Measurements from ENCODE around the gene GABRB2.

The GABRB2 gene

GRCh38 chr5:161265006-161265405 is 281.5 kb downstream of the GABRB2 start:
- no peak for TF ChIP-seq MAX (IDR thresholded peaks at IDR 0.05)
- no peak for TF ChIP-seq ZBTB7A (IDR thresholded peaks at IDR 0.05; ENCODE audit: low read depth)
- TF ChIP-seq TEAD4 (IDR thresholded peaks at IDR 0.05): no peak
- TF ChIP-seq EGR1 (IDR thresholded peaks at IDR 0.05): no peak
- TF ChIP-seq YY1 (IDR thresholded peaks at IDR 0.05; ENCODE audit: low read depth): no peak
- TF ChIP-seq EP300 (IDR thresholded peaks at IDR 0.05; ENCODE audit: borderline replicate concordance): no peak
- no peak for TF ChIP-seq CEBPB (IDR thresholded peaks at IDR 0.05)
- TF ChIP-seq TAF1 (IDR thresholded peaks at IDR 0.05; ENCODE audit: low read depth): no peak
- TF ChIP-seq NFIC (IDR thresholded peaks at IDR 0.05): no peak
- TF ChIP-seq RAD21 (IDR thresholded peaks at IDR 0.05; ENCODE audit: low read depth): no peak
- TF ChIP-seq FOXM1 (IDR thresholded peaks at IDR 0.05; ENCODE audit: borderline replicate concordance, low read depth): no peak
- TF ChIP-seq, protein P1, sequence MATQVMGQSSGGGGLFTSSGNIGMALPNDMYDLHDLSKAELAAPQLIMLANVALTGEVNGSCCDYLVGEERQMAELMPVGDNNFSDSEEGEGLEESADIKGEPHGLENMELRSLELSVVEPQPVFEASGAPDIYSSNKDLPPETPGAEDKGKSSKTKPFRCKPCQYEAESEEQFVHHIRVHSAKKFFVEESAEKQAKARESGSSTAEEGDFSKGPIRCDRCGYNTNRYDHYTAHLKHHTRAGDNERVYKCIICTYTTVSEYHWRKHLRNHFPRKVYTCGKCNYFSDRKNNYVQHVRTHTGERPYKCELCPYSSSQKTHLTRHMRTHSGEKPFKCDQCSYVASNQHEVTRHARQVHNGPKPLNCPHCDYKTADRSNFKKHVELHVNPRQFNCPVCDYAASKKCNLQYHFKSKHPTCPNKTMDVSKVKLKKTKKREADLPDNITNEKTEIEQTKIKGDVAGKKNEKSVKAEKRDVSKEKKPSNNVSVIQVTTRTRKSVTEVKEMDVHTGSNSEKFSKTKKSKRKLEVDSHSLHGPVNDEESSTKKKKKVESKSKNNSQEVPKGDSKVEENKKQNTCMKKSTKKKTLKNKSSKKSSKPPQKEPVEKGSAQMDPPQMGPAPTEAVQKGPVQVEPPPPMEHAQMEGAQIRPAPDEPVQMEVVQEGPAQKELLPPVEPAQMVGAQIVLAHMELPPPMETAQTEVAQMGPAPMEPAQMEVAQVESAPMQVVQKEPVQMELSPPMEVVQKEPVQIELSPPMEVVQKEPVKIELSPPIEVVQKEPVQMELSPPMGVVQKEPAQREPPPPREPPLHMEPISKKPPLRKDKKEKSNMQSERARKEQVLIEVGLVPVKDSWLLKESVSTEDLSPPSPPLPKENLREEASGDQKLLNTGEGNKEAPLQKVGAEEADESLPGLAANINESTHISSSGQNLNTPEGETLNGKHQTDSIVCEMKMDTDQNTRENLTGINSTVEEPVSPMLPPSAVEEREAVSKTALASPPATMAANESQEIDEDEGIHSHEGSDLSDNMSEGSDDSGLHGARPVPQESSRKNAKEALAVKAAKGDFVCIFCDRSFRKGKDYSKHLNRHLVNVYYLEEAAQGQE (IDR thresholded peaks at IDR 0.05; ENCODE audit: low read depth): no peak
- no peak for TF ChIP-seq TCF12 (IDR thresholded peaks at IDR 0.05; ENCODE audit: low read depth)
- TF ChIP-seq CREB1 (IDR thresholded peaks at IDR 0.05; ENCODE audit: low read depth): no peak

DNA sequence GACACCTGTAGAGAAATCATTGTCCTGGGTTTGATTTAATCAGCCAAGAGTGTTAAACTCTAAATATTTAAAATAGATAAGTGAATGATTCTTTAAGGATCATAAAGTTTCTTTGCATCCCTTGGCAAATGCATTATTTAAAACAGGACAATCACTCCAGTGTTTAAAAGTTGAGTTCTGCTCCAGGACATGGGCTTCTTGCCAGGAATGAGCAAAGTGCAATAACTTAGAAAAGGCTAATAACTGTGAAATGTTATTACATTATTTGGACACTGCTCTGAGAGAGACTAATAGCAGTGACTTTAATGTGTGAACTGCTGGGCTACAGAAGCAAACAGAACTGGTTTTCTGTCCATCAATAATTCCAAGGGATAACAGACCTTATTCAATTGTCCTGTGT is 283.3 kb downstream of the GABRB2 start:
- TF ChIP-seq, protein P1 (IDR thresholded peaks at IDR 0.05; ENCODE audit: low read depth): no peak
- TF ChIP-seq TCF12 (IDR thresholded peaks at IDR 0.05; ENCODE audit: low read depth): no peak
- TF ChIP-seq USF1 (IDR thresholded peaks at IDR 0.05): no peak
- TF ChIP-seq CREB1 (IDR thresholded peaks at IDR 0.05; ENCODE audit: low read depth): no peak
- no peak for TF ChIP-seq FOXM1 (IDR thresholded peaks at IDR 0.05; ENCODE audit: borderline replicate concordance, low read depth)
- TF ChIP-seq RAD21 (IDR thresholded peaks at IDR 0.05; ENCODE audit: low read depth): no peak
- TF ChIP-seq TEAD4 (IDR thresholded peaks at IDR 0.05): no peak
- TF ChIP-seq TAF1 (IDR thresholded peaks at IDR 0.05; ENCODE audit: low read depth): no peak
- TF ChIP-seq CEBPB (IDR thresholded peaks at IDR 0.05): no peak
- no peak for TF ChIP-seq ZBTB7A (IDR thresholded peaks at IDR 0.05; ENCODE audit: low read depth)
- no peak for TF ChIP-seq EGR1 (IDR thresholded peaks at IDR 0.05)
- TF ChIP-seq MAX (IDR thresholded peaks at IDR 0.05): no peak

DNA sequence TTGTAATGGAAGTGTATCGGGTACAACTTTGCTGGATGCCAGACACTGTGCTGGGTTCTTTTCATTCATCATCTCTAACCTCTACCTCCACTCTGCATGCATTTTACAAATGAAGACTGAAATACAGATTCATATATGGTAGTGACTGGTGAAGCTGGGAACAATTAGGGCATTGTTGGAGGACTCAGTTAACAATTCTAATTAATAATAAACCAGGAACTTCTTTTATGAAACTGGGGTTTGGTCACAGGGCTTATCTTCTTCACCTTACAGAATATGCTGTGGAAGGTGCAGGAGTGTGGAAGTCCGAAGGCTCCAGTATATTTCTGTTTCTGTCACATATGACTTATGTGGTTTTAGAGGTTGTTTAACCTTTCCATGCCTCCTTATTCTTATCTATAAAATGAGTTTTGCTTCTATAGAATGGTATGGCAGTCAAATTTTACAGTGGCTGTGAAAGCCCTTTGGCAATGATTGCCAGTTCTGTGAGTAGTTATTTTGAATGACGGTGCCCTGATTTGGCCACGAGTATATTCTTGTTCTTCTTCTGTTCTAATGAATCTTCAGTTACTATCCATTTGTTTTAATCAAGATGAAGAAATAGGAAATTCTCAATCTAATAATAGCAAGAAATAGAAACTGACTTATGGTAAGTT is 284.7 kb downstream of the GABRB2 start:
- TF ChIP-seq EGR1 (IDR thresholded peaks at IDR 0.05): no peak
- TF ChIP-seq RAD21 (IDR thresholded peaks at IDR 0.05; ENCODE audit: low read depth): no peak
- no peak for TF ChIP-seq YY1 (IDR thresholded peaks at IDR 0.05; ENCODE audit: low read depth)
- TF ChIP-seq FOXM1 (IDR thresholded peaks at IDR 0.05; ENCODE audit: borderline replicate concordance, low read depth): no peak
- TF ChIP-seq USF1 (IDR thresholded peaks at IDR 0.05): no peak
- TF ChIP-seq NFIC (IDR thresholded peaks at IDR 0.05): no peak
- no peak for TF ChIP-seq TCF12 (IDR thresholded peaks at IDR 0.05; ENCODE audit: low read depth)
- TF ChIP-seq TEAD4 (IDR thresholded peaks at IDR 0.05): no peak
- TF ChIP-seq ZBTB7A (IDR thresholded peaks at IDR 0.05; ENCODE audit: low read depth): no peak
- TF ChIP-seq CEBPB (IDR thresholded peaks at IDR 0.05): no peak
- TF ChIP-seq MAX (IDR thresholded peaks at IDR 0.05): no peak
- no peak for TF ChIP-seq EP300 (IDR thresholded peaks at IDR 0.05; ENCODE audit: borderline replicate concordance)
- TF ChIP-seq TAF1 (IDR thresholded peaks at IDR 0.05; ENCODE audit: low read depth): no peak
- TF ChIP-seq, protein P1 (IDR thresholded peaks at IDR 0.05; ENCODE audit: low read depth): no peak
- TF ChIP-seq CREB1 (IDR thresholded peaks at IDR 0.05; ENCODE audit: low read depth): no peak

DNA sequence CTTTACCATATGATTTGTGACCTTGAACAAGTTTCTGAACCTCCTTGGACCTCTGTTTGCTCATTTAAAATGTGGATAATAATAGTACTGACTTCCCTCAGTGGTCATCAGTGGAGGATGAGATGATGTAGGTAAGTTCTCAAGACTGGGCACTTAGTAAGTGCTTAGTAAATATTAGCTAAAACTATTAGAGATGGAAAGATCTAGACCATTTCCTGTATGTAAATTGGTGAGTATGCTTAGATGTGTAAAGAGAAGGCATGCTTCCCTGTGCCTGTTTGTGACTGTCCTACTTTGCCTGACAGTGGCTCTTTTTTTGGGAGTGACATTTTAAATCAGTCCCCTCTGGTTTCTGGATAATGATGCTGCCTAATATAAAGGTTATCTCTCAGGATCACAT is 288.1 kb downstream of the GABRB2 start:
- TF ChIP-seq TAF1 (IDR thresholded peaks at IDR 0.05; ENCODE audit: low read depth): no peak
- TF ChIP-seq FOXM1 (IDR thresholded peaks at IDR 0.05; ENCODE audit: borderline replicate concordance, low read depth): no peak
- TF ChIP-seq, protein P1 (IDR thresholded peaks at IDR 0.05; ENCODE audit: low read depth): no peak
- TF ChIP-seq CEBPB (IDR thresholded peaks at IDR 0.05): no peak
- TF ChIP-seq EP300 (IDR thresholded peaks at IDR 0.05; ENCODE audit: borderline replicate concordance): no peak
- TF ChIP-seq TEAD4 (IDR thresholded peaks at IDR 0.05): no peak
- TF ChIP-seq CREB1 (IDR thresholded peaks at IDR 0.05; ENCODE audit: low read depth): no peak
- TF ChIP-seq ZBTB7A (IDR thresholded peaks at IDR 0.05; ENCODE audit: low read depth): no peak
- no peak for TF ChIP-seq NFIC (IDR thresholded peaks at IDR 0.05)
- TF ChIP-seq USF1 (IDR thresholded peaks at IDR 0.05): no peak
- no peak for TF ChIP-seq YY1 (IDR thresholded peaks at IDR 0.05; ENCODE audit: low read depth)
- TF ChIP-seq EGR1 (IDR thresholded peaks at IDR 0.05): no peak
- no peak for TF ChIP-seq MAX (IDR thresholded peaks at IDR 0.05)
- no peak for TF ChIP-seq RAD21 (IDR thresholded peaks at IDR 0.05; ENCODE audit: low read depth)
- TF ChIP-seq TCF12 (IDR thresholded peaks at IDR 0.05; ENCODE audit: low read depth): no peak
